IMR-90 (cell line): ENCODE results near the gene CDH12. TPM values are rescaled to one million over a fixed set of nuclear protein-coding genes. Genes with fewer than 3 reads are reported as not detected.

Experiments
- ATAC-seq: fragments of 200-7000 bp; cut with Tn5 transposase; 2 replicates; pipeline ENCODE4 v1.9.1; 2020; ENCODE audit warnings: low read depth, mild to moderate bottlenecking, moderate library complexity
- BruUV-seq: library from RNA; stranded (reverse); fragments of 400-500 nt; replicated peaks from 2 replicates; lab custom pipeline; 2021; lab: Mats Ljungman, UMichigan
- CTCF ChIA-PET: fragments of 300-600 bp; formaldehyde crosslinking; extraction: SDS; loops from one replicate; lab custom pipeline; 2021; ENCODE audit warnings: antibody characterized with exemption; lab: Yijun Ruan, JAX
- POLR2A ChIA-PET: fragments of 300-600 bp; sonication (Branson Sonifier 250); formaldehyde crosslinking; loops from one replicate; lab custom pipeline; 2022; ENCODE audit warnings: antibody characterized with exemption; ENCODE audit not compliant: unreplicated experiment; lab: Charles Lee
- DNase-seq: peaks from one replicate; pipeline ENCODE4 v3.0.0; 2013
- H2AFZ ChIP-seq: replicated peaks from 2 replicates; pipeline ENCODE3; 2013; ENCODE audit warnings: low read length, mild to moderate bottlenecking; ENCODE audit not compliant: poor library complexity
- H2AK5ac ChIP-seq: 2 replicates; pipeline ENCODE4 v1.6.1; 2013; ENCODE audit warnings: low read depth, low read length, inconsistent platforms
- H2AK9ac ChIP-seq: replicated peaks from 2 replicates; pipeline ENCODE3; 2013; ENCODE audit warnings: mild to moderate bottlenecking, low read depth, low read length, moderate library complexity; ENCODE audit not compliant: poor library complexity
- H2BK120ac ChIP-seq: 2 replicates; pipeline ENCODE4 v1.6.1; 2013; ENCODE audit warnings: low read depth, low read length, inconsistent platforms
- H2BK15ac ChIP-seq: 3 replicates; pipeline ENCODE4 v1.6.1; 2013; ENCODE audit warnings: low read depth, low read length, inconsistent platforms
- H2BK20ac ChIP-seq: 2 replicates; pipeline ENCODE4 v1.6.1; 2013; ENCODE audit warnings: low read depth, mild to moderate bottlenecking, inconsistent platforms, low read length, moderate library complexity
- H2BK5ac ChIP-seq: 2 replicates; pipeline ENCODE4 v1.6.1; 2013; ENCODE audit warnings: mild to moderate bottlenecking, low read depth, low read length, inconsistent platforms; ENCODE audit not compliant: poor library complexity, severe bottlenecking
- H3K14ac ChIP-seq: replicated peaks from 2 replicates; pipeline ENCODE4 v1.6.1; 2013; ENCODE audit warnings: low read depth, low read length, inconsistent platforms
- H3K18ac ChIP-seq: 2 replicates; pipeline ENCODE4 v1.6.1; 2013; ENCODE audit warnings: low read depth, low read length, control low read depth
- H3K23ac ChIP-seq: 2 replicates; pipeline ENCODE4 v1.6.1; 2013; ENCODE audit warnings: low read depth, low read length, inconsistent platforms
- H3K27ac ChIP-seq: 2 replicates; pipeline ENCODE4 v1.5.1; 2013; ENCODE audit warnings: mild to moderate bottlenecking, control low read depth, low read length; ENCODE audit not compliant: insufficient read depth
- H3K27me3 ChIP-seq: 2 replicates; pipeline ENCODE4 v1.6.1; 2013; ENCODE audit warnings: low read length; ENCODE audit not compliant: control insufficient read depth, insufficient read depth
- H3K36me3 ChIP-seq: 2 replicates; pipeline ENCODE4 v1.6.1; 2013; ENCODE audit warnings: low read length, mixed read lengths; ENCODE audit not compliant: control insufficient read depth, insufficient read depth
- H3K4ac ChIP-seq: 2 replicates; pipeline ENCODE4 v1.6.1; 2013; ENCODE audit warnings: low read depth, low read length, inconsistent platforms
- H3K4me1 ChIP-seq: 2 replicates; pipeline ENCODE4 v1.6.1; 2013; ENCODE audit warnings: low read length, mixed read lengths; ENCODE audit not compliant: control insufficient read depth, insufficient read depth
- H3K4me2 ChIP-seq: 2 replicates; pipeline ENCODE4 v1.6.1; 2013; ENCODE audit warnings: low read depth, mild to moderate bottlenecking, control low read depth, low read length, moderate library complexity
- H3K4me3 ChIP-seq: 2 replicates; pipeline ENCODE4 v1.5.1; 2013; ENCODE audit warnings: low read depth, mild to moderate bottlenecking, control low read depth, low read length, moderate library complexity; ENCODE audit not compliant: insufficient read depth
- H3K56ac ChIP-seq: 2 replicates; pipeline ENCODE4 v1.6.1; 2013; ENCODE audit warnings: low read length, inconsistent platforms; ENCODE audit not compliant: insufficient read depth; ENCODE audit errors: extremely low read depth
- H3K79me1 ChIP-seq, 2 experiments: 2 replicates each; pipeline ENCODE4 v1.6.1; 2013; ENCODE audit warnings: low read length in 2 of 2, inconsistent platforms in 1 of 2, low read depth in 1 of 2
- H3K9ac ChIP-seq: 2 replicates; pipeline ENCODE4 v1.6.1; 2013; ENCODE audit warnings: low read depth, low read length, control low read depth
- H3K9me1 ChIP-seq: 2 replicates; pipeline ENCODE4 v1.6.1; 2013; ENCODE audit warnings: low read length, inconsistent platforms; ENCODE audit not compliant: insufficient read depth
- H3K9me3 ChIP-seq: 2 replicates; pipeline ENCODE4 v1.6.1; 2013; ENCODE audit warnings: low read length; ENCODE audit not compliant: control insufficient read depth, insufficient read depth
- H4K20me1 ChIP-seq: 2 replicates; pipeline ENCODE4 v1.6.1; 2013; ENCODE audit warnings: low read length, inconsistent platforms; ENCODE audit not compliant: insufficient read depth
- H4K5ac ChIP-seq: 2 replicates; pipeline ENCODE4 v1.6.1; 2013; ENCODE audit warnings: mild to moderate bottlenecking, low read depth, low read length, control low read depth
- H4K8ac ChIP-seq, 2 experiments: 2 replicates each; pipeline ENCODE4 v1.6.1; 2013; ENCODE audit warnings: low read depth in 2 of 2, low read length in 2 of 2, control low read depth in 1 of 2, inconsistent platforms in 1 of 2
- H4K91ac ChIP-seq: 2 replicates; pipeline ENCODE4 v1.6.1; 2013; ENCODE audit warnings: low read depth, low read length, inconsistent platforms; ENCODE audit not compliant: insufficient read depth
- CEBPB ChIP-seq: IDR thresholded peaks from 2 replicates; pipeline ENCODE4 v1.6.1; 2012; ENCODE audit warnings: low read depth, low read length, improper control_type of control experiment
- FOS ChIP-seq: fragments of 150-350 bp; IDR thresholded peaks from 2 replicates; pipeline ENCODE4 v1.6.1; 2016; ENCODE audit warnings: low read depth, low read length
- MXI1 ChIP-seq: IDR thresholded peaks from 2 replicates; pipeline ENCODE4 v1.6.1; 2012; ENCODE audit warnings: low read depth, mild to moderate bottlenecking, low read length, moderate library complexity, borderline replicate concordance
- RCOR1 ChIP-seq: IDR thresholded peaks from 2 replicates; pipeline ENCODE4 v1.6.1; 2012; ENCODE audit warnings: mild to moderate bottlenecking, low read length, improper control_type of control experiment; ENCODE audit not compliant: insufficient replicate concordance
- RFX5 ChIP-seq: IDR thresholded peaks from 2 replicates; pipeline ENCODE4 v1.8.0; 2012; ENCODE audit warnings: low read depth, mild to moderate bottlenecking, low read length, moderate library complexity
- WGBS, 2 experiments: methylation state at CpG; one replicate each; pipeline versions ENCODE4 v1.1.5 to v1.1.7; 2013; ENCODE audit warnings: missing lambda C conversion rate in 2 of 2; ENCODE audit not compliant: insufficient read length in 1 of 2; ENCODE audit errors: extremely low coverage in 2 of 2; 5-methylcytosine and 5-hydroxymethylcytosine counted together
- dilution Hi-C: fragments of 300-500 bp; cut with HindIII; formaldehyde crosslinking; loops from one replicate; pipeline ENCODE4 v1.14.3; 2018; ENCODE audit warnings: low sequenced_read_pairs; ENCODE audit not compliant: unreplicated experiment
- in situ Hi-C: fragments of 300-500 bp; cut with MboI; formaldehyde crosslinking; loops from 3 replicates; pipeline ENCODE4 v1.14.3; 2019; ENCODE audit warnings: low sequenced_read_pairs, inconsistent platforms, mixed read lengths
- intact Hi-C: fragments of 100-400 bp; cut with micrococcal nuclease; formaldehyde crosslinking; loops from 2 replicates; pipeline ENCODE4 v1.10.0; 2022
- polyA plus RNA-seq, 3 experiments: library from polyadenylated mRNA; depleted of rRNA; stranded (reverse); fragments of >200 nt; gene quantifications; 2 replicates each; pipeline ENCODE4 v1.2.3, GENCODE V29; 2012; ENCODE audit warnings: low replicate concordance in 1 of 3
- total RNA-seq: library from RNA; depleted of rRNA; stranded (reverse); fragments of >200 nt; gene quantifications from 2 replicates; pipeline ENCODE4 v1.2.3, GENCODE V29; 2012
- TF ChIP-seq, protein P1 (sequence below): fragments of 150-350 bp; IDR thresholded peaks from 2 replicates; pipeline ENCODE4 v1.6.1; 2016; ENCODE audit warnings: low read depth, mild to moderate bottlenecking, low read length, moderate library complexity, borderline replicate concordance

CDH12 gene
- total and polyA plus RNA-seq, 2 of the 4 experiments (the other 2 are of a cell fraction) = not detected

DNA sequence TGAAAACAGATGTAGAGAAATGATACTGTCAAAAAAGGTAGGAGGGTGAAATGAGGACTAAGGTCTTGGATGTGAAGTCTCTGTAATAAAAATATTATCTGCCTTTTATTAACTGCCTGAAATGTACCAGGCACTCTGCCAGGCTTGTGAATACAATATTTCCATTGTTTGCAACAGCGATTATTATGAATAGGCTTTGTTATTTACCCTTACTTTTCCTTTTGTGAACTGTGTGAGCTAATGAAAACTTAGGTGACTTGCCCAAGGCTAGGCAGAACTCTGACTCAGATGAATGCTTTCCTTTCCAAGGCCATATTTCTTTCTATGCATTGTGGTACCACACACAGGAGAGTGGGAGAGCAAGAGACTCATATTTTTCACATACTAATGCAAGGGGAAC is 204.1 kb downstream of the CDH12 start:
- Histone ChIP-seq H3K9ac (no peak overlapping the region), H3K4me2 (no peak overlapping the region), H2BK20ac (no peak overlapping the region), H4K8ac (no peak overlapping the region), H3K9me1 (no peaks in the 10 kb centered on the region), H4K91ac (no peak overlapping the region), H2AK9ac (no peak overlapping the region), H3K79me1 (no peaks in the 10 kb centered on the region), H3K4me1 (no peaks in the 10 kb centered on the region), H2BK15ac (no peak overlapping the region), H4K5ac (no peak overlapping the region), H3K4ac (no peak overlapping the region), H3K27ac (no peak overlapping the region), H2BK5ac (no peak overlapping the region), H3K9me3 (no peaks in the 10 kb centered on the region), H4K20me1 (no peaks in the 10 kb centered on the region), H2AFZ (no peak overlapping the region), H3K14ac (no peak overlapping the region), H3K27me3 (no peaks in the 10 kb centered on the region), H3K36me3 (no peaks in the 10 kb centered on the region), H3K23ac (no peak overlapping the region), H3K4me3 (no peak overlapping the region), H2BK120ac (no peak overlapping the region), H3K18ac (no peak overlapping the region), H3K56ac (no peak overlapping the region), H2AK5ac (no peak overlapping the region)
- in situ Hi-C loops = no loop called here
- ATAC-seq = no peak
- WGBS, 2 experiments = no CpG with 5 or more reads among the region's 1 CpG
- dilution Hi-C loops = no loop called here
- no peak for DNase-seq
- TF ChIP-seq, protein P1, sequence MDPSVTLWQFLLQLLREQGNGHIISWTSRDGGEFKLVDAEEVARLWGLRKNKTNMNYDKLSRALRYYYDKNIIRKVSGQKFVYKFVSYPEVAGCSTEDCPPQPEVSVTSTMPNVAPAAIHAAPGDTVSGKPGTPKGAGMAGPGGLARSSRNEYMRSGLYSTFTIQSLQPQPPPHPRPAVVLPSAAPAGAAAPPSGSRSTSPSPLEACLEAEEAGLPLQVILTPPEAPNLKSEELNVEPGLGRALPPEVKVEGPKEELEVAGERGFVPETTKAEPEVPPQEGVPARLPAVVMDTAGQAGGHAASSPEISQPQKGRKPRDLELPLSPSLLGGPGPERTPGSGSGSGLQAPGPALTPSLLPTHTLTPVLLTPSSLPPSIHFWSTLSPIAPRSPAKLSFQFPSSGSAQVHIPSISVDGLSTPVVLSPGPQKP = no peak
- TF ChIP-seq CEBPB = no peak
- TF ChIP-seq RFX5 = no peak
- TF ChIP-seq FOS = no peak
- TF ChIP-seq RCOR1 = no peak
- TF ChIP-seq MXI1 = no peak
- CTCF ChIA-PET = no interaction called here
- BruUV-seq = no TSS peak
- POLR2A ChIA-PET = no interaction called here
- intact Hi-C loops = no loop called here
